Adipocyte (in vitro differentiated cells): ENCODE data around the gene CHCHD4.

ENCODE experiments used
- DNase-seq: peaks from one replicate; pipeline ENCODE4 v3.0.0-alpha.2; 2015; ENCODE audit warnings: low read depth
- H3K27me3 ChIP-seq: replicated peaks from 2 replicates; pipeline ENCODE4 v1.7.0; 2013; ENCODE audit warnings: mild to moderate bottlenecking, low read length, moderate library complexity; ENCODE audit not compliant: control insufficient read depth, insufficient read depth
- H3K36me3 ChIP-seq: 2 replicates; pipeline ENCODE4 v1.7.0; 2013; ENCODE audit warnings: low read length, mild to moderate bottlenecking, moderate library complexity; ENCODE audit not compliant: control insufficient read depth, insufficient read depth, severe bottlenecking
- H3K4me1 ChIP-seq: 2 replicates; pipeline ENCODE4 v1.7.0; 2013; ENCODE audit warnings: mild to moderate bottlenecking, low read length, moderate library complexity; ENCODE audit not compliant: control insufficient read depth, insufficient read depth
- H3K4me3 ChIP-seq: 2 replicates; pipeline ENCODE4 v1.7.0; 2013; ENCODE audit warnings: mild to moderate bottlenecking, low read length, moderate library complexity
- H3K9ac ChIP-seq: 2 replicates; pipeline ENCODE4 v1.7.0; 2013; ENCODE audit warnings: mild to moderate bottlenecking, low read length, moderate library complexity
- H3K9me3 ChIP-seq: 2 replicates; pipeline ENCODE4 v1.7.0; 2013; ENCODE audit warnings: mild to moderate bottlenecking, low read length, moderate library complexity; ENCODE audit not compliant: control insufficient read depth

The CHCHD4 gene

DNA sequence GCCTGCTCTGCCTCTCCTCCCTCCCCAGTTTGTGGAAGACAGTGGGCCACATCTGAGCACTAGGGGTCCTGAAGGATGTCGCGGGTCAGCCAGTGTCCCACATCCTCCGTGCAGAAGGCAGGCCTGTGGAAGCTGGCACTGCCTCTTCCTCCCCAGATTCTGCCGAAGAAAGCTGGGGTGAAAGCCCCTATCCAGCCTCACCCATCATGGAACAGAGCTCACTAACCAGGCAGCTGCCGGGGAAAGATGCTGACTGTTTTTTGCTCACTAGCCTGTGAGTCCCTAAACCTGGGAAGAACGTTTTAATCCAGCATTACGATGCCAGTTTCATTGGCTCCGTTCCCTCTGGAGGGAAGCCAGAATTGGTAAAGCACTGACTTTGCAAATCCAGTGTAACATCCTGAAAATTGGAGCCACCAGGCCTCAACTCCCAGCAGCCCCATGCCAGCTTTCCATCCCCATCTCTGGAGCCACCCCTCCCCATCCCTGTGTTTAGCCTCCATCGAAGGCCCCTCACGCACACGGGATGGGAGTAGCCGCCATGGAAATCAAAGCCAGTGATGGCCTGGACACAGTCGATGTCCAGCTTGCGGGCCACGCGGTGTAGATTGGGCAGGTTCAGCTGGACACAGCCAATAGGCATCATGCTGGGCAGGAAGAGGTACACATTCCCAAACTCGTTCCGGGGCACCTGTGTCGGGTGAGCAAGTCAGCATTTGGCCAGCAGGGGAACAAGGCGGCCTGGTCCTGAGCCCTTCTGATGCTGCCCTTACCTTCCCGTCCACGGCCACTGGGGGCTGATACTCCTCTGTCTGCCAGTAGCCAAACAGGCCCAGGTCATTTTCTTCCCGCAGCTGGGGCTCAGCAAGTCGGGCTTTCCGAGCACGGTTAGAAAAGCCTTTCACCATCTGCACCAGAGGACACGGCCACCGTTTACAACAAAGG is 23.6 kb upstream of the CHCHD4 start:
- H3K4me3 ChIP-seq: no peak overlapping the region
- peaks cover 52% of the 10 kb centered on the region for H3K36me3 ChIP-seq
- H3K4me1 ChIP-seq: peaks cover 32% of the 10 kb centered on the region
- no peak overlapping the region for H3K9ac ChIP-seq
- H3K27me3 ChIP-seq: no peaks in the 10 kb centered on the region
- no peaks in the 10 kb centered on the region for H3K9me3 ChIP-seq
- no peak for DNase-seq

DNA sequence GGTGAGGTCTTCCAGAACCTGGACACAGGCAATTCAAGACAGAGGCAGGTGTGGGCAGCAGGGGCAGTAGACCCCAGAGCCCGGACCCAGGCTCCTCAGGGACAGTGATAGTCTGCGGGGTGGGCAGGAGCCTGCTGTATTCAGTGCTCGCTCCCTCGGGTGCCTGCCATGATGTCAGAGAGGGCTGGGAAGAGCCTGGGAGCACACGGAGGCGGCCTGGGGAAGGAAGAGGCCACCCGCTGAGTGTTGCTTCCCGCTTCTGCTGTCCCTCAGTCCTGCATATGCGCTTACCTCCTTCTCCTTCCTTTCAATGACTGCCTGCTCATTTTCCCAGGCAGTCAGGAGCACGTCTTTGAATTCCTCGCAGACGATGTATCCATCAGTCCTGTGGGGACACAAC is 22.9 kb upstream of the CHCHD4 start:
- Histone ChIP-seq H3K36me3 (peaks cover 46% of the 10 kb centered on the region), H3K9me3 (no peaks in the 10 kb centered on the region), H3K9ac (no peak overlapping the region), H3K4me3 (no peak overlapping the region), H3K27me3 (no peaks in the 10 kb centered on the region), H3K4me1 (peaks cover 39% of the 10 kb centered on the region)
- no peak for DNase-seq

- Histone ChIP-seq H3K9me3 (no peaks in the 10 kb centered on the region), H3K9ac (peak overlapping the region; percentile 84), H3K27me3 (no peaks in the 10 kb centered on the region), H3K4me3 (no peak overlapping the region), H3K4me1 (peaks cover 45% of the 10 kb centered on the region), H3K36me3 (peaks cover 47% of the 10 kb centered on the region)
- no peak for DNase-seq
Measured at GRCh38 chr3:14147066-14147435, 22.4 kb upstream of the CHCHD4 start.

DNA sequence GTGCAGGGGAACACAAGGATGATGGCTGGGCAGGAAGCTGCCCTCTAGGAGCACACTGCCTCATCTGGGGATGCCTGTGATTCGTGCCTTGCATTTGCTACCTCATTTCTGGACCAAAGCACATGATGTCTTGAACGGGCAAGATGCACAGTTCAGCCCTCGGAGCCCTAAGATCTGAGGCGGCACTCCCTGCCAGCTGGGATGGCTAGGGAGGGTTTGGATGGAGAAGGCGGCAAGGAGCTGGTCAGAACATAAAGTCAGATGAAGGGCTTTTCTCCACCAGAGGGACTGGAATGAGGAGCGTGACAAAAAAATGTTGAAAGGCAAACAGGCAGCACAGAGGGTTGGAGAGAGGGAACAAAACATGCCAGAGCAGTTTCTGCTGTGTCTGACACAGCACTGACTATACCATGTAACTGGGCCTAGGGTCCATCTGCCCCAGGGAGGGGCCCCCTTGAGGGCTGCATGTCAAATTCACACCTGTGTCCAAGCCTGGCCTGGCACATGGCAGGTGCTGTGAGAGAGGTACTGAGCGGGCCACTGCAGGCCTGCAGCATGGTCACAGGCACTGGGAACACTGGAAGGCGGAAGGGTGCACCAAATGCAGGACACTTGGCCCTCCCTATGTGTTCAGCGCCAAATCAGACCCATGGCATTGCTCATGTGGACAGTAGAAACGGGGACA is 21.9 kb upstream of the CHCHD4 start:
- Histone ChIP-seq H3K27me3 (no peaks in the 10 kb centered on the region), H3K9ac (peak overlapping the region; percentile 84), H3K4me1 (peaks cover 47% of the 10 kb centered on the region), H3K36me3 (peaks cover 47% of the 10 kb centered on the region), H3K9me3 (no peaks in the 10 kb centered on the region), H3K4me3 (no peak overlapping the region)
- no peak for DNase-seq

GRCh38 chr3:14145670-14146380 is 21.2 kb upstream of the CHCHD4 start:
- Histone ChIP-seq H3K4me1 (peaks cover 52% of the 10 kb centered on the region), H3K36me3 (peaks cover 50% of the 10 kb centered on the region), H3K9ac (peak overlapping the region; percentile 84), H3K27me3 (no peaks in the 10 kb centered on the region), H3K4me3 (peak overlapping the region; percentile 74), H3K9me3 (no peaks in the 10 kb centered on the region)
- DNase-seq: no peak

GRCh38 chr3:14145236-14145635 is 20.6 kb upstream of the CHCHD4 start:
- Histone ChIP-seq H3K9me3 (no peaks in the 10 kb centered on the region), H3K36me3 (peaks cover 54% of the 10 kb centered on the region), H3K9ac (peak overlapping the region; percentile 84), H3K27me3 (no peaks in the 10 kb centered on the region), H3K4me3 (peak overlapping the region; percentile 74), H3K4me1 (peaks cover 58% of the 10 kb centered on the region)
- DNase-seq: peak; percentile 42

- peak; percentile 99 for DNase-seq
- Histone ChIP-seq H3K36me3 (peaks cover 55% of the 10 kb centered on the region), H3K4me1 (peaks cover 65% of the 10 kb centered on the region), H3K9ac (peak overlapping the region; percentile 84), H3K9me3 (no peaks in the 10 kb centered on the region), H3K27me3 (no peaks in the 10 kb centered on the region), H3K4me3 (peak overlapping the region; percentile 74)
Measured at GRCh38 chr3:14144423-14145075, 19.9 kb upstream of the CHCHD4 start.

- H3K9ac ChIP-seq: peak overlapping the region; percentile 84
- H3K27me3 ChIP-seq: no peaks in the 10 kb centered on the region
- DNase-seq: peak; percentile 97
- H3K36me3 ChIP-seq: peaks cover 61% of the 10 kb centered on the region
- H3K9me3 ChIP-seq: no peaks in the 10 kb centered on the region
- peaks cover 74% of the 10 kb centered on the region for H3K4me1 ChIP-seq
- H3K4me3 ChIP-seq: peak overlapping the region; percentile 12
Measured at GRCh38 chr3:14143271-14144225, 18.9 kb upstream of the CHCHD4 start.

DNA sequence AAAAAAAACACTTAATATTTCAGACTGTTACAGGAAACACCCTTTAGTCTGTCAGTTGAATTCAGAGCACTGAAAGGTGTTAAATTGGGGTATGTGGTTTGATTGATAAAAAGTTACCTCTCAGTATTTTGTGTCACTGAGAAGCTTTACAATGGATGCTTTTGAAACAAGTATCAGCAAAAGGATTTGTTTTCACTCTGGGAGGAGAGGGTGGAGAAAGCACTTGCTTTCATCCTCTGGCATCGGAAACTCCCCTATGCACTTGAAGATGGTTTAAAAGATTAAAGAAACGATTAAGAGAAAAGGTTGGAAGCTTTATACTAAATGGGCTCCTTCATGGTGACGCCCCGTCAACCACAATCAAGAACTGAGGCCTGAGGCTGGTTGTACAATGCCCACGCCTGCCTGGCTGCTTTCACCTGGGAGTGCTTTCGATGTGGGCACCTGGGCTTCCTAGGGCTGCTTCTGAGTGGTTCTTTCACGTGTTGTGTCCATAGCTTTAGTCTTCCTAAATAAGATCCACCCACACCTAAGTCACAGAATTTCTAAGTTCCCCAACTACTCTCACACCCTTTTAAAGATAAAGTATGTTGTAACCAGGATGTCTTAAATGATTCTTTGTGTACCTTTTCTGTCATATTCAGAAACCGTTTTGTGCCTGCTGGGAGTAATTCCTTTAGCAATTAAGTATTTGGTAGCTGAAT is 18.0 kb upstream of the CHCHD4 start:
- DNase-seq: peak; percentile 15
- no peaks in the 10 kb centered on the region for H3K9me3 ChIP-seq
- peak overlapping the region; percentile 32 for H3K4me3 ChIP-seq
- peaks cover 62% of the 10 kb centered on the region for H3K36me3 ChIP-seq
- H3K4me1 ChIP-seq: peaks cover 74% of the 10 kb centered on the region
- no peaks in the 10 kb centered on the region for H3K27me3 ChIP-seq
- peak overlapping the region; percentile 64 for H3K9ac ChIP-seq
